Type B pancreatic cell (in vitro differentiated cells): Measurements from ENCODE around the gene KRTAP10-7. TPM values are rescaled to one million over a fixed set of nuclear protein-coding genes. Genes with fewer than 3 reads are reported as not detected.
"Not testable (repeated sequence)": the region's sequence is repeated elsewhere in the genome, so short reads cannot be mapped to it uniquely, and the experiment has no call there.

Source experiments
- DNase-seq: peaks from one replicate; pipeline ENCODE4 v3.0.0; 2021; ENCODE audit warnings: mixed read lengths; ENCODE audit not compliant: unreplicated experiment; ENCODE audit errors: extremely low spot score
- H3K27ac Mint-ChIP-seq: 2 replicates; pipeline ENCODE4 v1.8.0; 2021; ENCODE audit warnings: mild to moderate bottlenecking, mixed read lengths
- H3K27me3 Mint-ChIP-seq: 2 replicates; pipeline ENCODE4 v1.8.0; 2021; ENCODE audit warnings: mixed read lengths
- H3K36me3 Mint-ChIP-seq: 2 replicates; pipeline ENCODE4 v1.8.0; 2021; ENCODE audit warnings: mixed read lengths
- H3K4me1 Mint-ChIP-seq: one replicate; pipeline ENCODE4 v1.8.0; 2021; ENCODE audit warnings: mixed read lengths; ENCODE audit not compliant: unreplicated experiment
- H3K4me3 Mint-ChIP-seq: 2 replicates; pipeline ENCODE4 v1.8.0; 2021; ENCODE audit warnings: mild to moderate bottlenecking, mixed read lengths
- H3K9me3 Mint-ChIP-seq: 2 replicates; pipeline ENCODE4 v1.8.0; 2021; ENCODE audit warnings: mixed read lengths
- CTCF ChIP-seq: fragments of 200-600 bp; sonication (generic); conservative IDR thresholded peaks from 2 replicates; pipeline ENCODE4 v1.5.0; 2021; ENCODE audit warnings: antibody characterized with exemption, mild to moderate bottlenecking
- long read RNA-seq: library from polyadenylated mRNA; unstranded; transcript quantifications from one replicate; pipeline ENCODE4 v2.0.0, GENCODE V29; 2020
- total RNA-seq: library from RNA; stranded (reverse); gene quantifications from 2 replicates; pipeline ENCODE4 v1.2.1, GENCODE V29; 2021; ENCODE audit warnings: low replicate concordance

The KRTAP10-7 gene
- total RNA-seq = not detected in 2 replicates
- long read RNA-seq = 0 reads

- H3K4me1 Mint-ChIP-seq, H3K27me3 Mint-ChIP-seq, H3K4me3 Mint-ChIP-seq, H3K27ac Mint-ChIP-seq, DNase-seq, H3K36me3 Mint-ChIP-seq: not testable (repeated sequence)
- H3K9me3 Mint-ChIP-seq = peaks cover 13% of the 10 kb centered on the region
These were observed at the start of gene KRTAP10-7 for GRCh38 chr21:44600118-44600978. TSS of gene KRTAP10-7 (plus strand) at chr21:44600597. CDS start at chr21:44600622, 25 bp downstream.

- Mint-ChIP-seq H3K4me1 (peaks cover 20% of the 10 kb centered on the region), H3K27me3 (no peaks in the 10 kb centered on the region), H3K4me3 (no peak overlapping the region), H3K9me3 (peaks cover 9% of the 10 kb centered on the region), H3K36me3 (peaks cover 6% of the 10 kb centered on the region), H3K27ac (no peak overlapping the region)
- TF ChIP-seq CTCF = no peak
- no peak for DNase-seq
These were observed 49.6 kb upstream of the KRTAP10-7 start for GRCh38 chr21:44550807-44551206.

- no peak within 1 kb of the TSS for H3K4me3 Mint-ChIP-seq
- peaks cover 20% of the 10 kb centered on the region for H3K4me1 Mint-ChIP-seq
- H3K27ac Mint-ChIP-seq = no peak within 1 kb of the TSS
These were observed 48.9 kb upstream of the KRTAP10-7 start, which contains the start of gene KRTAP10-2 for GRCh38 chr21:44551340-44551961. TSS of gene KRTAP10-2 (minus strand) at chr21:44551505. CDS start at chr21:44551458, 47 bp downstream.

GRCh38 chr21:44552136-44552535 is 48.3 kb upstream of the KRTAP10-7 start:
- Mint-ChIP-seq H3K9me3 (peaks cover 2% of the 10 kb centered on the region), H3K27ac (no peak overlapping the region), H3K27me3 (no peaks in the 10 kb centered on the region), H3K4me1 (peaks cover 20% of the 10 kb centered on the region), H3K36me3 (peaks cover under 1% of the 10 kb centered on the region), H3K4me3 (no peak overlapping the region)
- no peak for TF ChIP-seq CTCF
- no peak for DNase-seq

More at GRCh38 chr21:44551340-44551961, 48.9 kb upstream of the KRTAP10-7 start, which contains the start of gene KRTAP10-2:
- DNase-seq = no peak
- Mint-ChIP-seq H3K36me3 (peaks cover 6% of the 10 kb centered on the region), H3K27me3 (no peaks in the 10 kb centered on the region), H3K9me3 (peaks cover 9% of the 10 kb centered on the region)
- no peak for TF ChIP-seq CTCF

GRCh38 chr21:44552681-44553080 is 47.7 kb upstream of the KRTAP10-7 start:
- DNase-seq = no peak
- H3K4me1 Mint-ChIP-seq = peaks cover 20% of the 10 kb centered on the region
- H3K36me3 Mint-ChIP-seq = no peaks in the 10 kb centered on the region
- TF ChIP-seq CTCF = no peak
- H3K9me3 Mint-ChIP-seq = no peaks in the 10 kb centered on the region
- no peak overlapping the region for H3K4me3 Mint-ChIP-seq
- no peak overlapping the region for H3K27ac Mint-ChIP-seq
- no peaks in the 10 kb centered on the region for H3K27me3 Mint-ChIP-seq
